NCI-H460 (cell line): Measurements from ENCODE around the gene MAD1L1. TPM values are rescaled to one million over a fixed set of nuclear protein-coding genes. Genes with fewer than 3 reads are reported as not detected.

ENCODE experiments used
- DNase-seq: peaks from one replicate; pipeline ENCODE4 v3.0.0-alpha.2; 2016; ENCODE audit warnings: low read depth; ENCODE audit errors: extremely low read depth
- total RNA-seq: library from RNA; depleted of rRNA; stranded (reverse); fragments of >200 nt; shearing (Covaris generic); gene quantifications from 2 replicates; pipeline ENCODE4 v1.2.3, GENCODE V29; 2014

The MAD1L1 gene
- total RNA-seq, 1 experiment from 2014 or later: 25.9 TPM

DNA sequence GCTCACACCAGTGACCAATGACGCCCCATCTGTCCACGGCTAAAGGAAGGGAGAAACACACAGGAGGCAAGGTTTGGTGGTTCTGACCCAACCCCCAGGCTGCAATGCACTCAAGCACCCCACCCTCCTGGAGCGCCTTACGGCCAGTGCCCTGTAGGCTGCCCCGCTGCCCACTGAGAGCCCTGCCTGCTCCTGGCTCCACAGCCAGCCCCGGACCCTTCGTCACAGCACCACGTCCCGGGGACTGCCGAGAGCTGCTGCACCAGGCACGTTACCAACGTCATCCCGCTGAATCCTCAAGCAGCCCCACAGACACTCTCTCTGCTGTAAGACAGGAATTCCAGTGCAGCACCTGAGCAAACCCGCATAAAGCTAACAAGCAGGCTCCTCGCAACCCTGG, 87.8 kb downstream of the MAD1L1 start:
- no peak for DNase-seq

DNA sequence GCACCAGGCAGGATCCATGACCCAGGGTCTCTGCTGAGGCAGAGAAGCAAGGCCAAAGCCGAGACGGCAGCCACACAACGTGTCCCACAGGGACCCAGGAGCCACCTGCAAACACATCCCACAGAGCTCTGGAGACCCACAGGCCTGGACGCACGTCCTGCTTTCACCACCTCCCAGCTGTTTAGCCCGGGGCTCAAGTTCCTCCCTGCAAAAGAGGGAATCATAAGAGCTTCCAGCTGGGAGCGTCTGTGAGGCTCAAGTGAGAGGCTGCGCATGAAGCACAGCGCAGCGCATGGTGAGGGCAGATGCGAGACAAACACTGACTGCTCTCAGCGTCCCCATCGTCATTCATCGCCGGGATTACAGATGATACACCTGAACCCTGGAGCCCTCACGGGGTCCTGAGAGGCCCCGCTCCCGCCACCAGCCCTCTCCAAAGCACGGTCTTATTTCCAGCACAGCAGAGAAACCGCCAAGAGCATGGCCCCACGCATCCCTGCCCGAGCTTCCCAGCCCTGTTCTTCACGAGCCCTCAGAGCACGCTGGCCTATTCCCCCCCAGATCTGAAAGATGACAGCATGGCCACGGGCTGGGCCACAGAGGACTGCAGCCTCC, 88.7 kb downstream of the MAD1L1 start:
- DNase-seq: no peak

- DNase-seq: no peak
Observed at GRCh38 chr7:2143450-2143849, 89.3 kb downstream of the MAD1L1 start.

- DNase-seq: no peak
Observed at GRCh38 chr7:2142386-2142785, 90.4 kb downstream of the MAD1L1 start.

GRCh38 chr7:2141651-2142050, 91.1 kb downstream of the MAD1L1 start:
- DNase-seq: no peak

GRCh38 chr7:2141021-2141410, 91.7 kb downstream of the MAD1L1 start:
- DNase-seq: no peak

DNA sequence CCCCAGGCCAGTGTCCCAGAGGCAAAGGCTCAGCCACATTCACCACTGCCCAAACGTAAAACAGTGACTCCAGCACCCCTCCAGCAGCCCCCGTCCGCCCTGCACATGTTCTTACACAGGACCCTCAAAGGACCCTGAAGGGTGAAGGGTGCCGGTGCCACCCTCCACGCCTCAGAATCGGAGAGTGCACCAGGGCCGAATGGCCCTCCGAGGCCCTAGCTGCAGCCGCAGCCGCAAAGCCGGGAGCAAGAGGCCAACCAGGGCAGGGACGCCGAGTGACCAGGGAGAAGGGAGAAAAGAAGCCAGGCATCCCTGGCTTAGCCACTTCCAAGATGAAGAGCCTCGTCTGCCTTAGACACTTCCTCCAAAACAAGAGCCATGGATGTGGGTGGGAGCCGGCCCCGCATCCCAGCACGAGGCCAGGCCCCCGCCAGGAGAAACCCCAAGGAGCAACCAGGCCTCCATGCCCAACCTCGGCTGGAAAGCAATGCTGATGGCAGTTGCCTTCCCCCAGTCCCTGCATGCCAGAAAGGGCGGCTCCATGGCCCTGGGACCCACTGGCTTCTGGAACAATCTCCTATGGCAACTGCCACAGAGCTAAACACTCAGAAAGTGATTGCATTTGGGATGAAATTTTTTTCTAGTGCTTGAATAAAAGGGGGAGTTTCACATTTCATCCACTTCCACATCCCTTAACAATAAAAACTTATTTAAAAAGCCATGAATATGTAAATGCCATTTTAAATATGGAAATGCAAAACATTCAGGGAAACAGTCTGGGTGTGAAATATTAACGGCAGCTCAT, 92.3 kb downstream of the MAD1L1 start:
- no peak for DNase-seq

GRCh38 chr7:2139004-2139699, 93.6 kb downstream of the MAD1L1 start:
- DNase-seq: no peak

GRCh38 chr7:2138146-2138765, 94.5 kb downstream of the MAD1L1 start:
- no peak for DNase-seq

- DNase-seq: no peak
Observed at GRCh38 chr7:2134740-2135139, 98.0 kb downstream of the MAD1L1 start.

GRCh38 chr7:2132243-2132642, 100.5 kb downstream of the MAD1L1 start:
- DNase-seq: no peak

GRCh38 chr7:2131800-2132199, 100.9 kb downstream of the MAD1L1 start:
- no peak for DNase-seq

DNA sequence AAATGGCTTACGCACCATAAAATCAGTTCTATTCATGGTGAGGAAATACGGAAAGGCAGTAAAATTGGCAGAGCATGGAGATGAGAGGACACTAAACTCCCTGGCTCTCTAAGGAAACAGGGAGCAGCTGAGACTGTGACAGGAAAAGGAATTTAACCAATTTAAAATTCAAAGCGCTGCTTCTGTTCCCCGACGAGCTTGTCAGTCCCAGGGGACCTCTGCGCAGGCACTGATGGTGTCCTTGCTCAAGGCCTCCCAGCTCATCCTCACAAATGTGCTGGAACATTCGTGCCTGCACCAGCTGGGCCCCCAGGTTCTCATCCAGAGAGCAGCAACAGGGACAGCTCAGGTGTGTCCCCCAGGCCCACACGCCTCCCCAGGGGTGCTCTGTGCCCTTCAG, 101.4 kb downstream of the MAD1L1 start:
- no peak for DNase-seq

DNA sequence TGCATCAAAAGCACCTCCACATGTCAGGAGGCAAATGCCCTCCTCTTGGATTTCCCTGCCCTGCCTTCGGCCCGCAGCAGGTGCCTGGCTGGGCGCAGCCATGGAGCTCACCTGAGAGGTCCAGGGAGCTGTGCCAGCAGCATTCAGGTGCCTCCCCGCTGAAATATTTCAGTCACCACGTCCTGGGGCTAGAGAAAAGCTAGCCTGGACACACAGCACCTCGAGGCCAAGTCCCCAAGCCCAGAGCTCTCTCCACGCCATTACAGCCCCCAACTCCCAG, 102.7 kb downstream of the MAD1L1 start:
- DNase-seq: no peak

DNA sequence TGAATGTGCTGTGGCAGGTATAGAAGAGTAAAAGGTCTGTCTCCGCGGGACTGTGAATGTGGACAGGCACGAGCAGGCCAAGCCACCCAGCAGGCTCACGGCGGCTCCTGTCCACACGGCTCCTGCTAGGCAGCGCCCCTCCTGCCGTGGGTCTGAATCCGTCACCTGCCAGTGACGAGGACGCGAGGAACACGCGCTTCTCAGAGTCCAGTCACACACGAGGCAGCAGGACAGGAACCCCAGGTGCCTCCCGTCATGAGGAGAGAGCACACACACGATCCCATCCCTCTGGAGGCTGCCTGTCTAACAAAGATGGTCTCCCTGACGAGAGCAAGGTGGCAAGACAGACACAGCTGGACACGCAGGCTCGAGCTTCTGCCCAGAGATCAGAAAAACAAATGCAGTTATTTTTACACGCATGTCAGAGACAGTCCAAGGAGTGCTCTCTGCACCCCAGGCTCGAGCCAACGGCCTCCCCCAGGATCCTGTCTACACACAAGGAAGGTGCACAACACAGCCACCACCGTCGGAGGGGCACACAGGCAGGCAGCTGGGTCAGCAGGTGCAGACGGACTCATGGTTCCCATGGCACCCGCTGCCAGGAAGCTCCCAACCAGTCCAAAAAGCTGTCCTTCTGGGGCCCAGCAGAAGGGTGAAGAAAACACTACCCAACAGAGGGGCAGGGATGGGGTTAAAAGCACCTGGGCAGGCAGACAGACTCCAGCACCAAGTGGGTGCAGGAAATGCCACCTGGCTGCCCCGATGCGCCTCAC, 103.2 kb downstream of the MAD1L1 start:
- no peak for DNase-seq

- DNase-seq: no peak
Observed at GRCh38 chr7:2128601-2129322, 104.0 kb downstream of the MAD1L1 start.

DNA sequence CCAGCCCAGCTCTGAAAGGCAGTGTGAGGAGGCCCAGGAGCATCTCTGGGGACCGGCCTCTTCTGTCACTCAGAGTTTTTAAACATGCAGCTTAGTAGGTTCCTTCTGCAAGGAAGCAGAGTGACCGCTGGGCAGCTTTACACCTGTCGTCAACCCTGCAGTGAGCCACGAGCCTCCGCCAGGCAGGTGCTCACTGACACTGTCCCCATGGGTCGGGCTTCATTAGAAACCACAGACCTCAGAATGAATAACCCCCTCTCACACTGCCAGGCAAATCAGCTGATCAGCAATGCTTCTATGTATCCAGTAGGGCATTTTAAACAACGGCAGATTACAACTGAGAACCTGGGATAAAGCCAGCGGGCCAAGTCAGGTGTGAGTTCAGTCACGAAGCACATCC, 106.1 kb downstream of the MAD1L1 start:
- DNase-seq: no peak

GRCh38 chr7:2125931-2126330, 106.8 kb downstream of the MAD1L1 start:
- DNase-seq: no peak

- DNase-seq: no peak
Observed at GRCh38 chr7:2124604-2125345, 108.0 kb downstream of the MAD1L1 start.

- no peak for DNase-seq
Observed at GRCh38 chr7:2123916-2124315, 108.8 kb downstream of the MAD1L1 start.
